Measurements from ENCODE around the gene CNOT2. TPM values are rescaled to one million over a fixed set of nuclear protein-coding genes. Genes with fewer than 3 reads are reported as not detected.

CNOT2 gene
- total and polyA plus RNA-seq, 4 experiments from 2014 or later: 93.5 to 121 (median 117) TPM

GRCh38 chr12:70249903-70250302 lies 6.7 kb downstream of the CNOT2 start:
- H3K27me3 ChIP-seq (ENCODE audit: insufficient read depth, low read length): no peaks in the 10 kb centered on the region
- intact Hi-C loops (cut with micrococcal nuclease): loop anchor here (10.0 kb wide), 1 partner anchor 665 kb away; the partner anchor contains the start of gene CCT2
- Mint-ChIP-seq H3K27ac (no peak overlapping the region), H3K36me3 (peaks cover 8 to 20% of the 10 kb centered on the region in 2 donors), H3K9me3 (no peaks in the 10 kb centered on the region), H3K4me3 (peak overlapping the region in 1 of 8 donors; percentile 12), H3K27me3 (no peaks in the 10 kb centered on the region), H3K4me1 (peaks cover 60 to 95% (median 77%) of the 10 kb centered on the region in 4 donors)
- peaks cover 79% of the 10 kb centered on the region for H3K4me1 ChIP-seq (ENCODE audit: insufficient read depth, low read length)
- ChIA-PET CTCF (ENCODE audit: partially characterized antibody) (no interaction called here), POLR2A (ENCODE audit: partially characterized antibody) (no interaction called here)
- no peaks in the 10 kb centered on the region for H3K36me3 ChIP-seq (ENCODE audit: insufficient read depth, low read length)
- H3K27ac ChIP-seq (ENCODE audit: low read depth, low read length): no peak overlapping the region
- no peak overlapping the region for H3K4me3 ChIP-seq (ENCODE audit: low read length in 2 of 2)
- no peaks in the 10 kb centered on the region for H3K9me3 ChIP-seq (ENCODE audit: control insufficient read depth in 1 of 2, low read length in 2 of 2)
- no peak for DNase-seq

GRCh38 chr12:70251226-70251625 lies 8.0 kb downstream of the CNOT2 start:
- no peaks in the 10 kb centered on the region for H3K27me3 ChIP-seq (ENCODE audit: insufficient read depth, low read length)
- H3K36me3 ChIP-seq (ENCODE audit: insufficient read depth, low read length): no peaks in the 10 kb centered on the region
- ChIA-PET CTCF (ENCODE audit: partially characterized antibody) (no interaction called here), POLR2A (ENCODE audit: partially characterized antibody) (no interaction called here)
- H3K27ac ChIP-seq (ENCODE audit: low read depth, low read length): no peak overlapping the region
- no peak overlapping the region for H3K27ac Mint-ChIP-seq
- DNase-seq: no peak
- H3K27me3 Mint-ChIP-seq: no peaks in the 10 kb centered on the region
- H3K4me3 ChIP-seq (ENCODE audit: low read length in 2 of 2): no peak overlapping the region
- H3K4me1 Mint-ChIP-seq: peaks cover 61 to 95% (median 75%) of the 10 kb centered on the region in 4 donors
- H3K4me3 Mint-ChIP-seq: peak overlapping the region in 2 of 8 donors; percentile 3 to 35
- H3K4me1 ChIP-seq (ENCODE audit: insufficient read depth, low read length): peaks cover 79% of the 10 kb centered on the region
- peaks cover 7 to 18% of the 10 kb centered on the region in 2 donors for H3K36me3 Mint-ChIP-seq
- no peaks in the 10 kb centered on the region for H3K9me3 ChIP-seq (ENCODE audit: control insufficient read depth in 1 of 2, low read length in 2 of 2)
- intact Hi-C loops (cut with micrococcal nuclease): no loop called here
- H3K9me3 Mint-ChIP-seq: no peaks in the 10 kb centered on the region

- Histone ChIP-seq H3K9me3 (ENCODE audit: control insufficient read depth in 1 of 2, low read length in 2 of 2) (no peaks in the 10 kb centered on the region), H3K27ac (ENCODE audit: low read depth, low read length) (no peak overlapping the region), H3K36me3 (ENCODE audit: insufficient read depth, low read length) (no peaks in the 10 kb centered on the region), H3K4me1 (ENCODE audit: insufficient read depth, low read length) (peaks cover 79% of the 10 kb centered on the region), H3K27me3 (ENCODE audit: insufficient read depth, low read length) (no peaks in the 10 kb centered on the region), H3K4me3 (ENCODE audit: low read length in 2 of 2) (no peak overlapping the region)
- Mint-ChIP-seq H3K27ac (peak overlapping the region in 1 of 7 donors; percentile 5), H3K4me3 (peak overlapping the region in 1 of 8 donors; percentile 1), H3K27me3 (no peaks in the 10 kb centered on the region), H3K36me3 (peaks cover 9 to 16% of the 10 kb centered on the region in 2 donors), H3K9me3 (no peaks in the 10 kb centered on the region), H3K4me1 (peaks cover 59 to 95% (median 75%) of the 10 kb centered on the region in 4 donors)
- no peak for DNase-seq
- POLR2A ChIA-PET (ENCODE audit: partially characterized antibody): no interaction called here
- intact Hi-C loops (cut with micrococcal nuclease): no loop called here
- CTCF ChIA-PET (ENCODE audit: partially characterized antibody): no interaction called here
Measured at GRCh38 chr12:70251661-70252060, 8.4 kb downstream of the CNOT2 start.

GRCh38 chr12:70252832-70253231 lies 9.6 kb downstream of the CNOT2 start:
- peaks cover 7 to 11% of the 10 kb centered on the region in 2 donors for H3K36me3 Mint-ChIP-seq
- H3K4me3 ChIP-seq (ENCODE audit: low read length in 2 of 2): no peak overlapping the region
- H3K4me3 Mint-ChIP-seq: no peak overlapping the region
- H3K9me3 ChIP-seq (ENCODE audit: control insufficient read depth in 1 of 2, low read length in 2 of 2): no peaks in the 10 kb centered on the region
- no peaks in the 10 kb centered on the region for H3K36me3 ChIP-seq (ENCODE audit: insufficient read depth, low read length)
- ChIA-PET POLR2A (ENCODE audit: partially characterized antibody) (interaction anchor here (1.2 kb wide), 1 partner anchor 9 kb away, joined by 4 read pairs; the partner anchor contains the start of gene CNOT2), CTCF (ENCODE audit: partially characterized antibody) (no interaction called here)
- H3K27me3 ChIP-seq (ENCODE audit: insufficient read depth, low read length): no peaks in the 10 kb centered on the region
- no peaks in the 10 kb centered on the region for H3K9me3 Mint-ChIP-seq
- peaks cover 76% of the 10 kb centered on the region for H3K4me1 ChIP-seq (ENCODE audit: insufficient read depth, low read length)
- peaks cover 56 to 95% (median 70%) of the 10 kb centered on the region in 4 donors for H3K4me1 Mint-ChIP-seq
- H3K27me3 Mint-ChIP-seq: no peaks in the 10 kb centered on the region
- intact Hi-C loops (cut with micrococcal nuclease): no loop called here
- H3K27ac Mint-ChIP-seq: no peak overlapping the region
- DNase-seq: no peak
- no peak overlapping the region for H3K27ac ChIP-seq (ENCODE audit: low read depth, low read length)

- Mint-ChIP-seq H3K27ac (peak overlapping the region in 1 of 7 donors; percentile 38), H3K36me3 (peaks cover 5 to 7% of the 10 kb centered on the region in 2 donors), H3K27me3 (no peaks in the 10 kb centered on the region), H3K4me3 (peak overlapping the region in 2 of 8 donors; percentile 11), H3K9me3 (no peaks in the 10 kb centered on the region), H3K4me1 (peaks cover 53 to 93% (median 69%) of the 10 kb centered on the region in 4 donors)
- ChIA-PET CTCF (ENCODE audit: partially characterized antibody) (interaction anchor here (0.7 kb wide), 1 partner anchor 307 kb away, joined by 3 read pairs; no protein-coding TSS in a partner anchor), POLR2A (ENCODE audit: partially characterized antibody) (no interaction called here)
- H3K27ac ChIP-seq (ENCODE audit: low read depth, low read length): no peak overlapping the region
- no peak overlapping the region for H3K4me3 ChIP-seq (ENCODE audit: low read length in 2 of 2)
- H3K36me3 ChIP-seq (ENCODE audit: insufficient read depth, low read length): no peaks in the 10 kb centered on the region
- DNase-seq: no peak
- peaks cover 77% of the 10 kb centered on the region for H3K4me1 ChIP-seq (ENCODE audit: insufficient read depth, low read length)
- intact Hi-C loops (cut with micrococcal nuclease): no loop called here
- no peaks in the 10 kb centered on the region for H3K27me3 ChIP-seq (ENCODE audit: insufficient read depth, low read length)
- H3K9me3 ChIP-seq (ENCODE audit: control insufficient read depth in 1 of 2, low read length in 2 of 2): no peaks in the 10 kb centered on the region
Measured at GRCh38 chr12:70254225-70254624, 11.0 kb downstream of the CNOT2 start.

- no peaks in the 10 kb centered on the region for H3K9me3 Mint-ChIP-seq
- no peak overlapping the region for H3K27ac ChIP-seq (ENCODE audit: low read depth, low read length)
- no peak for DNase-seq
- H3K27me3 ChIP-seq (ENCODE audit: insufficient read depth, low read length): no peaks in the 10 kb centered on the region
- H3K4me3 Mint-ChIP-seq: peak overlapping the region in 6 of 8 donors; percentile 9 to 63 (median 42)
- no peak overlapping the region for H3K4me3 ChIP-seq (ENCODE audit: low read length in 2 of 2)
- peaks cover 5 to 7% of the 10 kb centered on the region in 2 donors for H3K36me3 Mint-ChIP-seq
- CTCF ChIA-PET (ENCODE audit: partially characterized antibody): no interaction called here
- intact Hi-C loops (cut with micrococcal nuclease): no loop called here
- no peaks in the 10 kb centered on the region for H3K36me3 ChIP-seq (ENCODE audit: insufficient read depth, low read length)
- peaks cover 80% of the 10 kb centered on the region for H3K4me1 ChIP-seq (ENCODE audit: insufficient read depth, low read length)
- H3K9me3 ChIP-seq (ENCODE audit: control insufficient read depth in 1 of 2, low read length in 2 of 2): no peaks in the 10 kb centered on the region
- H3K27ac Mint-ChIP-seq: peak overlapping the region in 6 of 7 donors; percentile 38 to 83 (median 71)
- peaks cover 56 to 93% (median 72%) of the 10 kb centered on the region in 4 donors for H3K4me1 Mint-ChIP-seq
- POLR2A ChIA-PET (ENCODE audit: partially characterized antibody): no interaction called here
- no peaks in the 10 kb centered on the region for H3K27me3 Mint-ChIP-seq
Measured at GRCh38 chr12:70254846-70255245, 11.6 kb downstream of the CNOT2 start.

- Mint-ChIP-seq H3K4me3 (peak overlapping the region in 4 of 8 donors; percentile 15 to 63 (median 43)), H3K36me3 (peaks cover 5 to 7% of the 10 kb centered on the region in 2 donors), H3K4me1 (peaks cover 57 to 91% (median 70%) of the 10 kb centered on the region in 4 donors), H3K27ac (peak overlapping the region in 2 of 7 donors; percentile 38 to 83), H3K9me3 (no peaks in the 10 kb centered on the region), H3K27me3 (no peaks in the 10 kb centered on the region)
- Histone ChIP-seq H3K27me3 (ENCODE audit: insufficient read depth, low read length) (no peaks in the 10 kb centered on the region), H3K4me1 (ENCODE audit: insufficient read depth, low read length) (peaks cover 77% of the 10 kb centered on the region), H3K27ac (ENCODE audit: low read depth, low read length) (no peak overlapping the region), H3K9me3 (ENCODE audit: control insufficient read depth in 1 of 2, low read length in 2 of 2) (no peaks in the 10 kb centered on the region), H3K36me3 (ENCODE audit: insufficient read depth, low read length) (no peaks in the 10 kb centered on the region), H3K4me3 (ENCODE audit: low read length in 2 of 2) (no peak overlapping the region)
- CTCF ChIA-PET (ENCODE audit: partially characterized antibody): no interaction called here
- intact Hi-C loops (cut with micrococcal nuclease): no loop called here
- DNase-seq: no peak
- POLR2A ChIA-PET (ENCODE audit: partially characterized antibody): no interaction called here
Measured at GRCh38 chr12:70255311-70255710, 12.1 kb downstream of the CNOT2 start.
